ENCODE data around the gene ATXN10.

- TF ChIP-seq GABPA (IDR thresholded peaks at IDR 0.05; ENCODE audit: borderline replicate concordance, insufficient read depth, low read length) (no peak), TAF1 (IDR thresholded peaks at IDR 0.05; ENCODE audit: low read depth, low read length) (no peak), ZNF274 (IDR thresholded peaks at IDR 0.05; ENCODE audit: borderline replicate concordance, extremely low read depth, low read length) (no peak), CTCF (IDR thresholded peaks at IDR 0.05; ENCODE audit: control extremely low read depth in 1 of 3, insufficient read depth in 1 of 3, low read depth in 1 of 3, low read length in 3 of 3) (no peak), JUND (IDR thresholded peaks at IDR 0.05; ENCODE audit: low read length) (no peak), RAD21 (IDR thresholded peaks at IDR 0.05 in 1 of 2, conservative IDR thresholded peaks at IDR 0.05 in 1 of 2; ENCODE audit: low read depth in 2 of 2, low read length in 2 of 2) (no peak)
Observed at GRCh38 chr22:45689211-45689610, 17.6 kb downstream of the ATXN10 start.

Data from H1 (cell line).